GM18508 (cell line): Measurements from ENCODE around the gene EME2.
"Not testable (repeated sequence)": the region's sequence is repeated elsewhere in the genome, so short reads cannot be mapped to it uniquely, and the experiment has no call there.

Experiments used
- ATAC-seq: cut with Tn5 transposase; IDR thresholded peaks from one replicate; pipeline ENCODE4 v1.9.1; 2021; ENCODE audit warnings: moderate number of reproducible peaks; ENCODE audit not compliant: insufficient read depth, unreplicated experiment

Gene EME2

GRCh38 chr16:1772362-1772907, at the start of gene EME2:
Gene EME2, plus strand, starts transcription at chr16:1772810. Its CDS starts 418 bp downstream, at chr16:1773228.
- ATAC-seq = no peak

- no peak for ATAC-seq
Measured at GRCh38 chr16:1723450-1724147, 49.0 kb upstream of the EME2 start.

- ATAC-seq = no peak
Measured at GRCh38 chr16:1724491-1724890, 48.1 kb upstream of the EME2 start.

GRCh38 chr16:1726661-1727502, 45.7 kb upstream of the EME2 start:
- ATAC-seq = no peak

- ATAC-seq = no peak
Measured at GRCh38 chr16:1727651-1728624, 44.7 kb upstream of the EME2 start.

GRCh38 chr16:1729026-1729425, 43.6 kb upstream of the EME2 start:
- no peak for ATAC-seq

GRCh38 chr16:1729445-1729844, 43.2 kb upstream of the EME2 start:
- no peak for ATAC-seq

GRCh38 chr16:1731073-1731472, 41.5 kb upstream of the EME2 start:
- ATAC-seq = no peak

- no peak for ATAC-seq
Measured at GRCh38 chr16:1731603-1732002, 41.0 kb upstream of the EME2 start.

GRCh38 chr16:1732071-1732470, 40.5 kb upstream of the EME2 start:
- ATAC-seq = no peak

- ATAC-seq = not testable (repeated sequence)
Measured at GRCh38 chr16:1732551-1732987, 40.0 kb upstream of the EME2 start.

GRCh38 chr16:1734123-1734522, 38.5 kb upstream of the EME2 start:
- no peak for ATAC-seq

- no peak for ATAC-seq
Measured at GRCh38 chr16:1734816-1735215, 37.8 kb upstream of the EME2 start.

- no peak for ATAC-seq
Measured at GRCh38 chr16:1740234-1740633, 32.4 kb upstream of the EME2 start.

- ATAC-seq = no peak
Measured at GRCh38 chr16:1740781-1741490, 31.7 kb upstream of the EME2 start.

- no peak for ATAC-seq
Measured at GRCh38 chr16:1741553-1742165, 31.0 kb upstream of the EME2 start.

GRCh38 chr16:1743376-1744337, 29.0 kb upstream of the EME2 start:
- no peak for ATAC-seq

- no peak for ATAC-seq
Measured at GRCh38 chr16:1744338-1744840, 28.2 kb upstream of the EME2 start.
